ENCODE measurements around the gene IPO4. TPM values are rescaled to one million over a fixed set of nuclear protein-coding genes. Genes with fewer than 3 reads are reported as not detected.

Gene IPO4
- total and polyA plus RNA-seq, 10 of the 15 experiments (the other 5 are each of a cell fraction or from before 2014, with no cell fraction given): 7.8 to 139 (median 37.6) TPM

- TF ChIP-seq BHLHE40 (IDR thresholded peaks at IDR 0.05; ENCODE audit: borderline replicate concordance in 1 of 2, low read depth in 2 of 2, low read length in 1 of 2) (no peak), PML (IDR thresholded peaks at IDR 0.05; ENCODE audit: low read length) (no peak), CUX1 (IDR thresholded peaks at IDR 0.05; ENCODE audit: insufficient replicate concordance, low read depth, low read length) (no peak), ATF7 (IDR thresholded peaks at IDR 0.05; ENCODE audit: low read depth) (no peak), STAT3 (IDR thresholded peaks at IDR 0.05; ENCODE audit: low read depth, low read length) (no peak), REST (IDR thresholded peaks at IDR 0.05; ENCODE audit: low read depth, low read length) (no peak)
These were observed 31.8 kb downstream of the IPO4 start (continued) for GRCh38 chr14:24156840-24157239.

Measured in GM12878 (cell line).